ENCODE data around the gene IGSF8.
"Not testable (repeated sequence)": the region's sequence is repeated elsewhere in the genome, so short reads cannot be mapped to it uniquely, and the experiment has no call there.

IGSF8 gene

DNA sequence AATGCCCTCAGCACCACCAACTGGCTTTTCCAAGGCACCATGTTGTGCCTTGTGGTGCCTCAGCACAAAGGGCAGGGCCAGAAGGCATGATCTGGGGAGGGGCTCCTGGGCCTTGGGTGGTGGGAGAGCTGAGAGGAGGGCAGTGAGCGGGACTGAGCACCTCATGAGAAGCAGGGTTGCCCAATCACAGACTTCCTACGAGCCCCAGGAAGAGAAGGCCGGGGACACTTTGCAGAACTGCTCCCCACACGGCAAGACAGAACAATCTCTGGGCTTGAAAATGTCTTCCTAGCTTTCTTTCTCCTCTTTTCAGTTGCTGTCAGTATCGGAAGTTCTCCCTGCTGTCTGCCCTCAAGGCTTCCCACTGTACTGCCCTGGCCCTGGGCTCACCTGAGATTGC is 35.2 kb downstream of the IGSF8 start:
- DNase-seq: no peak

DNA sequence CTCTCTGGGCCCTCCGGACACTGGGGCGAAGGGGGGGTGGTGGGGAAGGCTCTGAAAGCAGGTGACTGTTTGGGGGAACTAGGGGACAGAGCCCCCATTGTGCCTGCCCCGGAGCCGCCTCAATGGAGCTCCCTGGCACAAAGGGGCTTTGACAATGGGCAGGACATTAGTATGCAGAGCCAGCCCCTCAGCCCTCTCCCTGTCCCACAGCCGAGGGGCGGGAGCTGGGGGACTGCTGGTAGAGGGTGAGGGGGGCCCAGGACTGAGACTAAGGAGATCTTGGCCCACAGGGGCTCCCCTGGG is 36.2 kb downstream of the IGSF8 start:
- DNase-seq: no peak

DNA sequence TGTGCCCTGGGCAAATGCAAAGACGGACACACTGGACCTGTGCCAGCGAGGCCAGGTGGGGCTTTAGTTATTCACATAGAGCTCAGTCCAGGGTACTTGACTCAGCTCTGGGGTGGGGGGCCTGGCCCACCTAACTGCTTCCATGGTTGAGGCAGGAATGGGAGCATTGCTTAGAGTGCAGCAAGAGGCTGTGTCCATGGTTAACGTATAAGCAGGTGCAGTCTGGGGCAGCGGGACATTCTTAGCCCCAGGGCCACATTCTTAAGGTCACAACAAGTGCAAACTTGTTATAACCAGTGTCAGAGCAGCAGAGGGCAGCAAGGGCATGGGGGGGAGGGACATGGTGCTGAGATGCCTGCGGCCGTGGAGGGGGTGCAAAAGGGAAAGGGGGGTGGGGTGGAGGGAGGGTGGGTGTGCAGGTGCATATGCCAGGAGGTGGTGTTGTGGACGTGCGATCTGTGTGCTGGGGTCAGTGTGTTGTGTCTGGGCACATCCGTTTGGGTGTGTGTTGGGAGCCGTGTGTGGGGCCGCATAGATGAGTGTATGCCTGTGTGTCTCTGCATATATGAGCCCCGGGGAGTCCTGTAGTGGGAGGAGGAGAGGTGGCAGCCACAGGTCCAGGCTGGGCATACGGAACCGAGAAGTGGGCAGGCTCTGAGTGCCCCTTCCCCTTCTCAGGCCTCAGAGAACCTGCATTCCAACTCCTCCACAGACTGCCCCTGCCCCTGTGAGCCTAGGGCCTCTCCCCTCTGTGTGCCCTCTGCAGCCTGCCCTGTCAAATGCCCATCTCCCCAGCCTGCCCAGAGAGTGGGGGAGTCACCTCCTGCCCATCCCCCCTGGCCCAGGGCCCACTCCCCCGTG is 36.8 kb downstream of the IGSF8 start:
- no peak for DNase-seq

DNA sequence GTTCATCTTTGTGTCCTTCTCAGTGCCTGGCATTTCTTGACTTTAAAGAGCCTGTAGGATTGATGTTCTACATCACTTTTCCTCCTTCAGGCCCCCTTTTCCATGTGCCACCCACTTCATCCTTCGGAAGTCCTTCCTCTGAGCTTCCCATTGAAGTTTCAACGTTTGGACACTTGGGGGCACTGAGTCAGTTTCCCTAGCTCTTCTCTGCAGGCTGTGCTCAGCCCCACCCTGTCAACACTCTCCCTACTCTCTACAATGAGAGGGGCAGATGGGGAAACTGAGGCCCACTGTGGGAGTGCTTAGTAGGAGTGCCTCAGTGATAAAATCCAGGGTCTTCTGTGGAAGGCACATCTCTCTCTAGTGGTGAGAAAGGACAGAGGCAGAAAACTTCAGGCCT is 40.3 kb downstream of the IGSF8 start:
- no peak for DNase-seq

DNA sequence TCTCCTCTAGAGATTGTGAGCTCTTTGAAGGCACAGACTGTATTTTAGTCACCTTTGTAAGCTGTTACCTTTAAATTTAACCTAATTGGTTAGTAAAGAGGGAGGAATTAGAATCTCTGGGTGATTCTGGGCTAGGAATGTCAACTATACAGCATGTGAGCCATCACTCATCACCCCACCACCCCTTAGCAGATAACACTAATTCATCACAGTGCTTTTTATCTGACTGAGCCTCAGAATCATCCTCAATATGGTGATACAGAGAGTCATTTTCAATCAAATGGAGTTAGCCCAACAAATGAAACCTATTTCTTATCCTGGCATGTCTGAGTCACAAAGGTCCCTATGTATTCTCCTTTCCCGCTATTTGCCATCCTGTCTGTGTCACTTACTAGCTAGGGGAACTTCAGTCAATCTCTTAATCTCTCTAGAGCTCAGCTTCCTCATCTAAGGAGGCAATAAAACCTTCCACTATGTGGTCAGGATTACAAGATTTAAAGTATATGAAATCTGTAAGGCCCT is 41.7 kb downstream of the IGSF8 start:
- no peak for DNase-seq

DNA sequence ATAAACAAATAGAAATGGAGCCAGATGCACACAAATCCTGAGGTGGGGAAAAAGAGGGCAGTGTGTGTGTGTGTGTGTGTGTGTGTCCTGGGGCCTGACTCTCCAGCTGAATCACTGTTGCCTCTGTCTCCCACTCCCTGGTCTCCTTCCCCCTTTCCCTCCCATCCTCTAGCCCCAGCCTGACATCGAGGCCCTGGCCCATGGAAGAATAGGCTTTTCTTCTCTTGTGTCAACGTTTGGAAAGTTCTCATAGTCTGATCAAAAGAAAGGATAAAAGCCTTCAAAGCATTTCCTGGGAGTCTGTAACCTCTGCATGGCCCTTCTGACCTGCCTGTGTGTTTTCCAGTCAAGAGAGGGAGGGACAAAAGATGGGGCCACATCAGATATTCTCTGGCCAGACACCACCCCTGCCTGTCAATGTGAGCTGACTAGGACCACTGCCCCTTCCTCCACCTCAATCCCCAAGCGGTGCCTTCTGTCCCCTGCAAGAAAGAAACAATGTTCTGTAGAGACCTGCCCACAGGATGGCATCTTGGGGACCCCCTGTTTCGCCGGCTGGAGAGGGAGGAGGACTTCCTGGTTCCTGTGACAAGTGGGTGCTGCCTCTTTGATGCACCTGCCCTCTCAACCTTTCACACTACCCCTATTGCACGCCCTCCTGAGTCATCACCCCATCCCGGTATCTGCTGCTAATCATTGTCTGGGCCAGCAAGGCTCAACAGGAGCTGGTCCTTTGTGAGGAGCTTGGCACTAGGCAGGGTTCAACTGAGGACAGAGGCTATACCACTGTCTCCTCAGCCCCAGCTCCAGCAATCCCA is 44.7 kb downstream of the IGSF8 start:
- DNase-seq: no peak

DNA sequence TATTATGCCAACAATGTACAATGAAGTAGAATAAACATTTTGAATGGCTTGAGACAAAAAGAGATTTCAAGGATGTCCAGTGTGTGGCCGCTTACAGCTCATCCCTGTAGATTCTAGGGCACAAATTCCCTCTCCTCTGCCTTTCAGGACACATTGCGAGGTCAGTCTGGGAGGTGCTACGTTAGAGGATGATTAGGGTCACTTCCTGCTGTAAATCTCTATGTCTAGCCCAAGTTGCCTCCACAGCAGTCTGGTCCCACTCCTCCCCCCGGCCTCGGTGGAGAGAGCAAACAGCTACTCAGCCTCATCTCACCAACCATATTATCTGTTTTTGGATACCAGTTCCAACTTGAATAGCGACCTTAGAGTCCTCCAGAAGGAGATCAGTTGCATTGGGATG is 45.5 kb downstream of the IGSF8 start:
- no peak for DNase-seq

DNA sequence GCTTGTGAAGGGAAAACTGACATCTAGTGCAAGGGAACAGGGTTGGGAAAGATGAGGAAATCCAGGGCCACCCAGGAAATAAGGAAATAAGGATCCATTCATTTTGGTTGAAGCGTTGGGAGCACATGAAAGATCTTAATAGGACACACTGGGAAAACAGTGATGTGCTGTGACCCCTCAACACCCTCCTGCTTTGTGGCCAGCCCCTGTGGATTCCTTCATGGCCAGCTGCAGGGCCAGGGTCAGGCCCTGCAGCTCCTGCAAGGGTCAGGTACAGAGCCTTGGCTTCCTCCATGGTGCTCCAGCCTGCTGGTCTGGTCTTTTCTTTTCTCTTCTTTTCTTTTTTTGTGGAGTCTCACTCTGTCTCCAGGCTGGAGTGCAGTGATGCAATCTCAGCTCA is 47.8 kb downstream of the IGSF8 start:
- DNase-seq: no peak

DNA sequence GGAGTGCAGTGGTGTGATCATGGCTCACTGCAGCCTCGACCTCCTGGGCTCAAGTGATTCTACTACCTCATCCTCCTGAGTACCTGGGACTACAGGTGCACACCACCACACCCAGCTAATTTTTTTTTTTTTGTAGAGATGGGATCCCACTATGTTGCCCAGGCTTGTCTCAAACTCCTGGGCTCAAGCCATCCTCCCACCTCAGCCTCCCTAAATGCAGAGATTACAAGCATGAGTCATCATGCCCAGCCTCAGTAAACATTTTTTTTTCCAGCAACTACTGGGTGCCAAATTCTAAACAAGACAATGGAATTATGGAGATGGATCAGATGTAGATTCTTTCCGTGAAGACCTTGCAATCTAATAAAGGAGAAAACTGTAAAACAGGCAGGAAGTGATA is 48.2 kb downstream of the IGSF8 start:
- not testable (repeated sequence) for DNase-seq

DNA sequence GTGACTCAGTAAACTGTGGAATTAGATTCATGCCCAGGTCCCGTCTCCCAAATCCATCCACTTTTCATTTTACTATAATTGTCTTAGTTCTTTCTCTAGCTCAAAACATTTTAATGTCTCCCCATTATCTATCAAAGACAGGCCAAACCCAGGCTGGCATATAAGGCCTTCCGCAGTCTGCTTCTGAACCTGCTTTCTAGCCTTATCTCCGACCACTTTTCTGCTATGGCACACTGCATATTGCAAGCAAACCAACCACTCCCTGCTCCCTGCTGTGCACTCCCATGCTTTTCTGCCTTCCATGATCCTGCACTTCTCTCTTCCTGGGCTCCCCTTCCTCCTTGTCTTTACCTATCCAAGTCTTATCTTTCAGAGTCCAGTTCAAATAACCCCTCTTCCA is 49.3 kb downstream of the IGSF8 start:
- no peak for DNase-seq

DNA sequence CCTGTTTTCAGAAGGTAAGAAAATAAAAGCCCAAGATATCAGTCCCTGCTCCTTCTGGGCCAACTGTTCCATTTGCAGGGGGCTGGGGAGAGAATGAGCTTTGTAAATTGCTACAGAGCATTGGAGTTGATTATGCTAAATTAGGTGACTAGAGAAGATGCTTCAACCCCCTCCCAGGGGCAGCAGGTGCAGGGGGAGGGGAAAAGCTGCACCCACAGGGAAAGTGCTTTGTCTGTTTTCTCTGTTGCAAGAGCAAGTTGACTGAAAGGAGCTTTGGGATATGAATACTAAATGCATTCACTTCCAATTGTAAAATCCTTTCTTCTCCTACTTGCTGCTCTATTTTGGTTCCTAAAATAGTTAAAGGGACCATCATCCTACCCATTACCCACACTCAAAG is 50.1 kb downstream of the IGSF8 start:
- no peak for DNase-seq

DNA sequence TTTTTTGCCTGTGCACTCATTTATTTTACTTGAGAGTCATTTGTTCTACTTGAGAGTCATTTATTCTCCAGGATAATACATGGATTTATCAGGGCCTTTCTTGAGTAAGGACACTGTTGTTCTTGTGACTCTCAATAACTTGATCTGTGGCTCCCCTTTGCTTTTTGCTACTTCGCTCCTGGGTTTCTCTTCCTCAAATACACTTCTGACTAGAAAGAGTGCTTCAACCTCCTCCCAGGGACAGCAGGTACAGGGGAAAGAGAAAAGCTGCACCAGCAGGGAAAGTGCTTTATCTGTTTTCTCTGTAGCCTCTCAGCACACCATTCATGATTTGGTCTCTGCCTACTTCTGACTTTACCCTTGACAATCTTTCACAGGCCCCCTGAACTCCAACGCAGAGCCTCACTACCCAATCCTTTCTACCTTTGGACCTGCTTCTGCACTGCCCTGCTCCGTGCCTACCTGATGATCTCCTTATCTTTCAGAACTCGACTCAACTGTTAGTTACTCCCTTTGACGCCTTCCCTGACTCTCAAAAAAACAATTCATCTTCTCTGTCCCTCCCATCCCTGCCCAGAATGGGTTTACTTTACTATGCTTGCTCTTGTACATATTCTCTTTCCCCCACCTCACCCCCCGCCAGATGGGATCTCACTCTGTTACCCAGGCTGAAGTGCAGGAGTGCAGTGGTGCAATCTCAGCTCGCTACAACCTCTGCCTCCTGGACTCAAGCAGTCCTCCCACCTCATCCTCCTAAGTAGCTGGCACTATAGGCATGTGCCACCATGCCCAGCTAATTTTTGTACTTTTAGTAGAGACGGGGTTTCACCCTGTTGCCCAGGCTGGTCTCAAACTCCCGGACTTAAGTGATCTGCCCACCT is 51.1 kb downstream of the IGSF8 start:
- DNase-seq: no peak

DNA sequence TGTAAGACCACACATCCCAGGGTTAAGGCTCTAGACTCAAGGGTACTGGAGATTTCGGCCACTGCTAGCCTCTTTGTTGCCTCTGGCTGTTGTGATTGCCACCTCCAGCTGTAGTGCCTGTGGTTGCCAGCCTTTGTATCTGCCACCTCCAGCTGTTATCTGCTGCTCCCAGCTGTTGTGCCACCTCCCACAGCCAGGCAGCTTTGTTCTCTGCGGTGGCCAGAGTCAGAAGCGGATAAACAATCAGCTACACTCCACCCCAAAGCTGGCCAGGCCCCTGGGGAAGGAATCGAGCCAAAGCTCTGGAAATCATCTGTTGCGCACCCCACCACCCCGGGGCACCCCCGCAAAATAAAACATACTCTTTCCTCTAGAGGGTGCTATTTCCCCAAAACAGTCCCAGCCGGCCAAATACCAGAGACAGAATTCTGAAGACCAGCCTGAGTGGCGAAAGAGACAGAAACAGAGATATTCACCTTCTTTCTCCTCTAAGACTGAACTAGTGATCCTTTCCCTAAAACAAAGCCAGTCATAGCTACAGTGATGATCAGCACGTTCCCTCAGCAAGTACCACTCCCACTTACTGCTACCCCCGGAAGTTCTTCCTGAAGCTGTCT is 51.8 kb downstream of the IGSF8 start:
- no peak for DNase-seq

DNA sequence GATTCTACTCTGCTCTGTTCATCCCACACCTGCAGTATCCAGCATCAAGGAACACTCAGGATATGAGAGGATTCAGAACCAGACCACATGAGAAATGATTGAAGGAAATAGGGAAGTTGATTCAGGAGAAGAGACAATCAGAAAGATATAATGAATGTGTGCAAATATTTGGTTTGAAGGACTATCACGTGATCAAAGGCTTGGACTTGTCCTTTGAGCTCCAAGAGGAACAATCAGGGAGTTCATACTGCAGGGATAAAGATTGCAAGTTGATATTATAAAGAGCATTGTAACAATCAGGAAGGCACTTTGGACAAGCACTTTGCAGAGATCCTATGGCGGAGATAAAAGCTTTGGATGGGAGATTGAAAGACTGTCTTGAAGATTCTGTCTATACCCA is 52.8 kb downstream of the IGSF8 start:
- no peak for DNase-seq

DNA sequence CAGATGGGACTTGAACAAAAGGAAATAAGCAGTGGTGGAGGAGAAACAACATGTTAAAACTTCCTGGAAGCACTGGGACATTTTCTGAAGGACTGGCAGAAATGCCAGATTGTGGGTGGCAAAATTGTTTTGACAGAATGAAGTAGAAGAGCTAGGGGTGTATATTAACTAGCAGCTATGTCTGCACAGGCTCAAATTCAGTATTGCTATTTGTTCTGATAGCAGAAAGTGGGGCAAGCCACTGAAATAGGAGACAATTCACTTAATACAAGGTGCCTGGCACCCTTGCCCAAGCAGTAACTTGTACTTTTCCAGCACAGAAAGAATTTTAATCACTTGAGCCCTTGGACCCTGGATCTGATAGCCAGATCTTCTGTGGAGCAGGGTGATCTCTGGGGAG is 54.9 kb downstream of the IGSF8 start:
- DNase-seq: no peak
